Measurements from ENCODE around the gene CD40. TPM values are rescaled to one million over a fixed set of nuclear protein-coding genes. Genes with fewer than 3 reads are reported as not detected.

The CD40 gene
- total and polyA plus RNA-seq, 10 of the 15 experiments (the other 5 are each of a cell fraction or from before 2014, with no cell fraction given) = 40.8 to 193 (median 89.5) TPM

- TF ChIP-seq MEF2A (IDR thresholded peaks at IDR 0.05; ENCODE audit: insufficient read depth, low read depth, low read length) = no peak
- TF ChIP-seq SREBF1 (IDR thresholded peaks at IDR 0.05; ENCODE audit: low read length) = no peak
- no peak; the same call in 1 of the 2 replicates for TF ChIP-seq HDGF (IDR thresholded peaks at IDR 0.05)
- no peak for TF ChIP-seq IRF4 (IDR thresholded peaks at IDR 0.05; ENCODE audit: low read depth, low read length)
- peak; percentile 71 for TF ChIP-seq HCFC1 (IDR thresholded peaks at IDR 0.05; ENCODE audit: low read length)
- no peak for TF ChIP-seq MTA3 (IDR thresholded peaks at IDR 0.05; ENCODE audit: borderline replicate concordance, low read length)
- TF ChIP-seq, protein P1, sequence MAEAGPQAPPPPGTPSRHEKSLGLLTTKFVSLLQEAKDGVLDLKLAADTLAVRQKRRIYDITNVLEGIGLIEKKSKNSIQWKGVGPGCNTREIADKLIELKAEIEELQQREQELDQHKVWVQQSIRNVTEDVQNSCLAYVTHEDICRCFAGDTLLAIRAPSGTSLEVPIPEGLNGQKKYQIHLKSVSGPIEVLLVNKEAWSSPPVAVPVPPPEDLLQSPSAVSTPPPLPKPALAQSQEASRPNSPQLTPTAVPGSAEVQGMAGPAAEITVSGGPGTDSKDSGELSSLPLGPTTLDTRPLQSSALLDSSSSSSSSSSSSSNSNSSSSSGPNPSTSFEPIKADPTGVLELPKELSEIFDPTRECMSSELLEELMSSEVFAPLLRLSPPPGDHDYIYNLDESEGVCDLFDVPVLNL (IDR thresholded peaks at IDR 0.05; ENCODE audit: low read depth, low read length) = 0 out of 2 replicates have a peak, but pooled peaks have one; percentile 26
- TF ChIP-seq GATAD2B (conservative IDR thresholded peaks at IDR 0.05; ENCODE audit: low read depth) = peak; percentile 95
- TF ChIP-seq BCL11A (IDR thresholded peaks at IDR 0.05; ENCODE audit: low read depth, low read length) = no peak
- TF ChIP-seq, protein P2, sequence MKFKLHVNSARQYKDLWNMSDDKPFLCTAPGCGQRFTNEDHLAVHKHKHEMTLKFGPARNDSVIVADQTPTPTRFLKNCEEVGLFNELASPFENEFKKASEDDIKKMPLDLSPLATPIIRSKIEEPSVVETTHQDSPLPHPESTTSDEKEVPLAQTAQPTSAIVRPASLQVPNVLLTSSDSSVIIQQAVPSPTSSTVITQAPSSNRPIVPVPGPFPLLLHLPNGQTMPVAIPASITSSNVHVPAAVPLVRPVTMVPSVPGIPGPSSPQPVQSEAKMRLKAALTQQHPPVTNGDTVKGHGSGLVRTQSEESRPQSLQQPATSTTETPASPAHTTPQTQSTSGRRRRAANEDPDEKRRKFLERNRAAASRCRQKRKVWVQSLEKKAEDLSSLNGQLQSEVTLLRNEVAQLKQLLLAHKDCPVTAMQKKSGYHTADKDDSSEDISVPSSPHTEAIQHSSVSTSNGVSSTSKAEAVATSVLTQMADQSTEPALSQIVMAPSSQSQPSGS (IDR thresholded peaks at IDR 0.05; ENCODE audit: low read length) = no peak
- no peak for TF ChIP-seq NR2C2 (IDR thresholded peaks at IDR 0.05; ENCODE audit: borderline replicate concordance, control insufficient read depth, insufficient read length, low read depth)
- TF ChIP-seq SREBF2 (IDR thresholded peaks at IDR 0.05; ENCODE audit: low read length) = no peak
- peak; percentile 16 to 49 (median 19); a peak in 3 of 6 replicates for TF ChIP-seq CTCF (IDR thresholded peaks at IDR 0.05 in 2 of 3, conservative IDR thresholded peaks at IDR 0.05 in 1 of 3; ENCODE audit: control insufficient read depth in 2 of 3, extremely low read depth in 1 of 3, insufficient read depth in 1 of 3, low read depth in 3 of 3, low read length in 3 of 3)
- no peak for TF ChIP-seq PBX3 (IDR thresholded peaks at IDR 0.05; ENCODE audit: insufficient replicate concordance, low read depth, low read length)
- peak; percentile 57 for TF ChIP-seq HDAC6 (IDR thresholded peaks at IDR 0.05; ENCODE audit: unreplicated experiment)
- peak; percentile 83 for TF ChIP-seq SIN3A (IDR thresholded peaks at IDR 0.05; ENCODE audit: low read depth, low read length)
- TF ChIP-seq PAX5 (IDR thresholded peaks at IDR 0.05; ENCODE audit: borderline replicate concordance, low read depth, low read length) = no peak
- peak; percentile 50; the same call in 1 of the 2 replicates for TF ChIP-seq RFX5 (IDR thresholded peaks at IDR 0.05; ENCODE audit: low read depth, low read length)
- TF ChIP-seq HSF1 (IDR thresholded peaks at IDR 0.05; ENCODE audit: low read depth, low read length) = no peak; the same call in none of the 2 replicates
- no peak for TF ChIP-seq EZH2 (IDR thresholded peaks at IDR 0.05; ENCODE audit: borderline replicate concordance, control insufficient read depth, low read depth, low read length)
- peak; percentile 36 for TF ChIP-seq SIX5 (IDR thresholded peaks at IDR 0.05; ENCODE audit: low read depth, low read length, severe bottlenecking)
- peak; percentile 48 to 74; a peak in 3 of 4 replicates for TF ChIP-seq BHLHE40 (IDR thresholded peaks at IDR 0.05; ENCODE audit: borderline replicate concordance in 1 of 2, low read depth in 2 of 2, low read length in 1 of 2)
- no peak for TF ChIP-seq HDAC2 (IDR thresholded peaks at IDR 0.05)
These were observed 28.4 kb upstream of the CD40 start, which contains the start of gene NCOA5 (continued) for GRCh38 chr20:46089417-46090388.

Data from GM12878 (cell line).